HG03135 (cell line): ENCODE results near the gene PRR33.

Experiments used
- ATAC-seq: cut with Tn5 transposase; IDR thresholded peaks from one replicate; pipeline ENCODE4 v1.9.1; 2021; ENCODE audit warnings: mild to moderate bottlenecking, moderate library complexity; ENCODE audit not compliant: unreplicated experiment

Gene PRR33

GRCh38 chr11:1866776-1867175 is 24.9 kb downstream of the PRR33 start:
- ATAC-seq: no peak

GRCh38 chr11:1866226-1866625 is 25.5 kb downstream of the PRR33 start:
- no peak for ATAC-seq

GRCh38 chr11:1864831-1865665 is 26.6 kb downstream of the PRR33 start:
- ATAC-seq: no peak

DNA sequence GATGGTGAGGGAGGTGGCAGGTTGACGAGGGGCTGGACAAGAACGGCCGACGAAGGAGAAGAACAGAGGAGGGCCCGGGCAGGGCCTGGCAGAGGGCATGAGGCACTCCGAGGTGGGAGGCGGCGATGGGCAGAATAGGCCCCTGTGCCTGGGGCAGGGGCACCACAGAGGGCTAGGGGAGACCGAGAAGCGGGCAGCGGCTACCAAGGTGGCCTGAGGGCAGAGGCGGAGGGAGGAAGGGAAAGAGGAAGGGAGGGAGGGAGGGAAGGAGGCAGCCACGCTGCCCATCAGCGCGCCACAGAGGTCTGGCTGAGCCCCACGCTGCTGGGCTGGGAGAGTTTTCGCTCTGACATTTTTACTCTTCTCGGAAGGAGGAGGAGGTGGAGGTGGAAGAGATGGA is 27.5 kb downstream of the PRR33 start:
- ATAC-seq: no peak

DNA sequence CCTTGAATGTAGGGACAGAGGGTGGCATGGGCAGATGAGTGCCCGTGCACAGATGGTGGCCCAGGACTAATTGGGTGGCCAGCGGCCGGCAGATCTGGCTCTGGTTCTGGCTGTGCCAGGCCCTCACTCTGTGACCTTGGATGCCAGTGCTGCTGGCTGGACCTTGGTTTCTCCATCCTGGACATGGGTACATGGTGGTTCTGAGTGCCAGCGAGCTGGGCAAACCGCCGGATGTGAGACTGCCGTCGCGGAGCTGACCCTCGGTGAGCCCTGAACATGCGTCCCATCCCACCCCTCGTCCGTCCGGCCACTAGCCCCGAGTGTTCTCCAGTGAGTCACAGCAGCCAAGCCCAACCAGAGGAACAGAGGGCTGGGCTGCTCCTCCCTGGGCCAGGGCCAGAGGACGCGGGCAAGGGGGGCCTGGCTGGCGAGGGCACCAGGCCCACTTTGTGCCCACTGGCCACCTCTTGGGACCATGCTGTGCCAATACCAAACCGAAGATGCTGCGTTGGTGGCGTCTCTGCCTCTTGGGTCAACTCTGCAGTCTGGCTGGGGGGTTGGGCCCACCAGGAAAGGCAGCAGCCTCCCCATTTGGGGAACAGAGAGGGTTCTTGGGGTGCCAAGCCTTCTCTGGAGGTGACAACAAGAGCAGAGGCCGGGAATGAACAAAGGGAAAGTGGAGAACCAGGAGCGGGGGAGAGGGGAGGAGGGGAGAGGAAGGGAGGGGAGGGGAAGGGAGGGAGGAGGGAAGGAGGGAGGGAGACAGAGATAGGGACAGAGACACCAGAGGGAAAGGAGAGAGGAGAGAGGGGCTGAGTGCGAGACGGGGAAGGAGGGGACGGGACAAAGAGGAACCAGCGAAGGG is 28.1 kb downstream of the PRR33 start:
- no peak for ATAC-seq

DNA sequence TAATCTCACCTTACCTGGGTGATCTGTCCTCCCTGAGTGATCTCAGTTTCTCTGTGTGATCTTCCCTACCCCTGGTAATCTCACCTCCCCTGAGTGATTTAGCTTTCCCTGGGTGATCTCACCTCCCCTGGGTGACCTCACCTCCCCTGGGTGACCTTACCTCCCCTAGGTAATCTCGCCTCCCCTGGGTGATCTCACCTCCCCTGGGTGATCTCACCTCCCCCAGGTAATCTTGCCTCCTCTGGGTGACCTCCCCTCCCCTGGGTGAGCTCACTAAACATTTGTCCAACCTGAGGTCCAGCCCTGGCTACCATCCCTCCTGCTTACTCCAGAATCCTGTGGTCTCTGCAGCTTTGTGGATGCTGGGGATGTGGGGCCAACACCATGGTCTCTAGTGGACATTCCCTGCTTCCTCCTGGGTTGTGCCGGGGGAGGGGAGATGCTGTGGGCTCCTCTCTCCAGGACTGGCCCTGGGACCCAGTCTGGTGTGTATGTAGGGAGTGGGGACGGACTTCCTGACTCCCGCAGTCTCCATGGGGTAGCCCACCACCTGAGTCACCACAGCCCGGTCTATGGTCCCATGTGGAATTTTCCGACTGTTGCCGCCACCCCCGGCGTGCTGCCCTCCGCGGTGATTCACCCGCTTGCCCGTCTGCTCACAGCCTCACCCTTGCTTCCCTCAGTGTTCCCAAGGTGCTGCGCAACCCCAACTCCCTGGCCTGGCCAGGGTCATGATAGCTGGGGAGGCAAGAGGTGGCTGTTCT is 28.9 kb downstream of the PRR33 start:
- ATAC-seq: no peak

- no peak for ATAC-seq
These were observed 30.0 kb downstream of the PRR33 start for GRCh38 chr11:1861435-1862411.

- ATAC-seq: no peak
These were observed 31.6 kb downstream of the PRR33 start for GRCh38 chr11:1860108-1860507.

- no peak for ATAC-seq
These were observed 32.7 kb downstream of the PRR33 start for GRCh38 chr11:1859004-1859403.

- ATAC-seq: no peak
These were observed 33.1 kb downstream of the PRR33 start for GRCh38 chr11:1858576-1858975.

DNA sequence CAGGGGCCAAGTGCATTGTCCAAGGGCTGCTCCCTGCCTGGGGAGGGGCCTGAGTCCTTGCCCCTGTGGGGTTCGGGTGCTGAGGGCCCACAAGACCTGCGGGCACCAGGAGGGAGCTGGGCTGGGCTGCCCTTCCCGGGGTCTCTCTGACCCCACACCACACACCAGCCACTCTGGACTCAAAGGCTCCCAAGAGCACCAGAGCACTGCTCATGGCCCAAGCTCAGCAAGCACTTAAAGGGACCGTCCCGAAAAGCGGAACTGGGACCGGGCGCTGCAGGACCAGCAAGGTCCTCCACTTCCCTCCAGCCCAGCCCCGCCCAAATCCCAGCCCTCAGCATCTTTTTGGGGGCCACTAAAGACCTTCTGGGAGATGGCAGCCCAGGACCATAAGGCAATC is 33.5 kb downstream of the PRR33 start:
- no peak for ATAC-seq

DNA sequence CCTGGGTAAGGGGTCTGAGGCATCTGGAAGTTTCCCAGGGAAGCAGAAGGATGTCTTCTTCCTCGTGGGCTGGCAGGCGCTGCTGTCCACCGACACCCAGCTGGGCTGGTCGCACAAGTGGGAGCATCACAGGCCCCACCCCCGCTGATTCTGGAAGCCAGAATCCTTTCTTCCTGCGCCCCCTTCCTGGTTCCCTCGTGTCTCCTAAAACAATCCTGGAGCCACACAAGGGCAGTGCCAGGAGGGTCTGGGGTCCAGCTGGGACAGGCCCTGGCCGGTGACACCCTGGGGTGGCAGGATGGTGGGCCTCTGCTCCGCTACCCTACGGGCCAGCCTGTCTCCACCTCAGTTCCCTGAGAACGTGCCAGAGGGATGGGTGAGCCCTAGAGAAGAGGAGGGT is 34.6 kb downstream of the PRR33 start:
- no peak for ATAC-seq

DNA sequence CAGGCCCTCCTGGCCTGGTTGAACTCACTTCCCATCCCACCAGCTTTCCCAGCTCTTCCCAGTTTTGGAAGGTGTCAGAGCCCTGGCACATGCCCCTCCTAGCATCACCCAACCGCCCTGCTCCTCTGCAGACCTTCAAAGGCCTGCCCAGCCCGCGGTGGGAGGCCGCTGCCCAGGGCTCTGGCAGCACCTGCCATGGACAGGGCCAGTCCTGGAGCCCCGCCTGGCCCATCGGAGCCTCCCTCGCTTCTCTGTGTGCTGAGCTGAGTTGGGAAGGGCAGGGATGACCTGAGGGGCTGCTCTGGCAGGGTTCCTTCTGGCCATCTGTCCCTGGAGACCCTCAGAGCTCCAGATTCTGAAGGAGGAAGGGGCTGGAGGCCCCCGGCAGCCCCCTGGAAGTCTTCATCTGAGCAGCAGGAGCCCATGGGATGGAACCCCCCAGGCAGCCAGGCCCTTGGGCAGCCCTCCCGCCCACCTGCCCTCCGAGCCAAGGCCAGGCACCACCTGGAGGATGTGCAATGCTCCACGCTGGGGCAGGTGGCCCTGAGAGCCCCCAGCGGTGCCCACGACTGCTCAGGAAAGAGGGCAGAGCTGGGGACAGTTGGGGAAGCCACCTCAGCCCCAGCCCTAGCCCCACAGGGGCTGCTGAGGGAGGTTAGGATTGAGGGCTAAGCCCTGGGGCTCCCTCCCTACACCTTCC is 35.2 kb downstream of the PRR33 start:
- ATAC-seq: no peak

GRCh38 chr11:1855886-1856265 is 35.8 kb downstream of the PRR33 start:
- no peak for ATAC-seq

GRCh38 chr11:1854949-1855885 is 36.5 kb downstream of the PRR33 start:
- ATAC-seq: peak; percentile 27

- peak; percentile 20 for ATAC-seq
These were observed 37.4 kb downstream of the PRR33 start for GRCh38 chr11:1854132-1854948.

DNA sequence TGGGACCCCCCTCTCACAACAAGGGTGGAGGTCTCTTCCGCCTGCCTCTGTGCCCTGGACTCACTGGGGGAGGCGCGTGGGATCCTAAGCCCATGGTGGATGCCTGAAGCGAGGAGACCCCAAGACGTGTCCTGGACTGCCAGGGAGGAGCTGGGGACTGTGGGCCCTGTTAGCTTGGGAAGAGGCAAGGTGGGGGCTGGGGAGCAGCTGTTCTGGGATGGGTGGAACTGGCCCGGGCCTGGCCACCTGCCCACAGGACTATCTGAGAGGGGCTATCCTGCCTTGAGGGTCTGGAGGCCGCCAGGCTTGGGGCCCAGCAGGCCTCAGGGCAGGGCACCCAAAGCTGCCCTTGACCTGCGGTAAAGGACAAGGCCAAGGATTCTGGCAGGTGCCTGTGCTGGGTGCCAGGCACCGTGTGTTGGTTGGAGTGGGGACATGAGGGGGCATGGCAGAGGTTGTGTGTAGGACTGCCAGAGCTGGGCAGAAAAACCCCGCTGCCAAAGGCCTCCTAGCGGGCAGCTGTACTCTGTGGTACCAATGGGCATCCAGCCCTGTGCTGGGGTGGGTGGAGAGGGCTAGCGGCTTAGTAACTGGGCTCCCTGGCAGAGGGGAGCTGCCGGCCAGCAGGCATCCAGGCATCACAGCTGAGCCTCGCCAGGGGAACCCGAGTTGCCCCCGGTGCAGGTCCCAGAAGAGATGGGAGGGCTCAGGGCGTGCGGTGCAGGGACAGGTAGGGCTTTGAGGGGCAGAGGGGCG is 38.1 kb downstream of the PRR33 start:
- ATAC-seq: no peak
